ENCODE measurements around the gene NMNAT3. TPM values are rescaled to one million over a fixed set of nuclear protein-coding genes. Genes with fewer than 3 reads are reported as not detected.

Gene NMNAT3
- total RNA-seq, 2 donors from 2014 or later, result 1.2 to 1.6 TPM

DNA sequence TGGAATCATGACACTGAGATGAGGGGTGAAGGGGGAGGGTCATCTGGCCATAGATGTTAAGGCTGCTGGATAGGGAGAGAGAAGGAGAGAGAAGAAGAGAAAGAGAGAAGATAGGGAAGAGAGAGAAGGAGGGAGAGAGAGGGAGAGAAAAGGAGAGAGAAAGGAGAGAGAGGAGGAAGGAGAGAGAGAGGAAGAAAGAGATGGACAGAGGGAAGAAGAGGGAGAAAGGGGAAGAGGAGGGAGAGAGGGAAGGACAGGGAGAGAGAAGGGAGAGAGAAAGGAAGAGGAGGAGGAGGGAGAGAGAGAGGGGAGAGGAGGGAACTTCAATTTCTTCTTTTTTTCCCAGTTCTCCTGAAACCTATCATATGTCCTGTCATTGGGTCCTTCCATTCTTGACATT is 123.1 kb downstream of the NMNAT3 start:
- Histone ChIP-seq H3K36me3 (ENCODE audit: control insufficient read depth, insufficient read depth, low read length) (no peaks in the 10 kb centered on the region), H3K27me3 (ENCODE audit: control insufficient read depth, insufficient read depth, low read length, poor library complexity, severe bottlenecking) (no peaks in the 10 kb centered on the region), H3K4me1 (ENCODE audit: control insufficient read depth, insufficient read depth, low read length) (no peaks in the 10 kb centered on the region), H3K27ac (ENCODE audit: low read depth, low read length) (no peak overlapping the region), H3K9me3 (ENCODE audit: control insufficient read depth, low read length) (no peaks in the 10 kb centered on the region), H3K9ac (ENCODE audit: extremely low read depth, low read length, poor library complexity, severe bottlenecking) (no peak overlapping the region), H3K4me3 (ENCODE audit: low read length) (no peak overlapping the region)
- no peak for TF ChIP-seq CTCF (conservative IDR thresholded peaks at IDR 0.05)
- H3K27ac Mint-ChIP-seq, result no peak overlapping the region
- H3K36me3 Mint-ChIP-seq (ENCODE audit: low read depth), result no peaks in the 10 kb centered on the region
- no peak for DNase-seq
- H3K4me3 Mint-ChIP-seq, result no peak overlapping the region
- H3K27me3 Mint-ChIP-seq (ENCODE audit: insufficient read depth), result peaks cover 3% of the 10 kb centered on the region
- H3K4me1 Mint-ChIP-seq, result peaks cover 3% of the 10 kb centered on the region
- no peaks in the 10 kb centered on the region for H3K9me3 Mint-ChIP-seq

- peaks cover 3% of the 10 kb centered on the region for H3K27me3 Mint-ChIP-seq (ENCODE audit: insufficient read depth)
- no peak overlapping the region for H3K9ac ChIP-seq (ENCODE audit: extremely low read depth, low read length, poor library complexity, severe bottlenecking)
- no peaks in the 10 kb centered on the region for H3K4me1 Mint-ChIP-seq
These were observed 125.0 kb downstream of the NMNAT3 start for GRCh38 chr3:139552632-139553365.

GRCh38 chr3:139548801-139549200 is 129.0 kb downstream of the NMNAT3 start:
- Histone ChIP-seq H3K27ac (ENCODE audit: low read depth, low read length) (no peak overlapping the region), H3K27me3 (ENCODE audit: control insufficient read depth, insufficient read depth, low read length, poor library complexity, severe bottlenecking) (no peaks in the 10 kb centered on the region), H3K4me1 (ENCODE audit: control insufficient read depth, insufficient read depth, low read length) (no peaks in the 10 kb centered on the region), H3K9me3 (ENCODE audit: control insufficient read depth, low read length) (no peaks in the 10 kb centered on the region), H3K4me3 (ENCODE audit: low read length) (no peak overlapping the region), H3K9ac (ENCODE audit: extremely low read depth, low read length, poor library complexity, severe bottlenecking) (no peak overlapping the region), H3K36me3 (ENCODE audit: control insufficient read depth, insufficient read depth, low read length) (no peaks in the 10 kb centered on the region)
- no peak for TF ChIP-seq CTCF (conservative IDR thresholded peaks at IDR 0.05)
- Mint-ChIP-seq H3K36me3 (ENCODE audit: low read depth) (no peaks in the 10 kb centered on the region), H3K4me3 (no peak overlapping the region), H3K9me3 (peaks cover 2% of the 10 kb centered on the region), H3K27ac (no peak overlapping the region), H3K4me1 (no peaks in the 10 kb centered on the region), H3K27me3 (ENCODE audit: insufficient read depth) (no peaks in the 10 kb centered on the region)
- DNase-seq, result no peak
- WGBS, 2 experiments (ENCODE audit: insufficient coverage in 1 of 2, insufficient read length in 1 of 2), result 83 to 90% methylated on average over 5 of the region's 5 CpGs

More at GRCh38 chr3:139552632-139553365, 125.0 kb downstream of the NMNAT3 start:
- no peak overlapping the region for H3K27ac Mint-ChIP-seq
- TF ChIP-seq CTCF (conservative IDR thresholded peaks at IDR 0.05), result no peak
- no peak overlapping the region for H3K4me3 ChIP-seq (ENCODE audit: low read length)
- H3K36me3 Mint-ChIP-seq (ENCODE audit: low read depth), result no peaks in the 10 kb centered on the region
- DNase-seq, result no peak
- no peaks in the 10 kb centered on the region for H3K9me3 ChIP-seq (ENCODE audit: control insufficient read depth, low read length)
- H3K27me3 ChIP-seq (ENCODE audit: control insufficient read depth, insufficient read depth, low read length, poor library complexity, severe bottlenecking), result no peaks in the 10 kb centered on the region
- H3K9me3 Mint-ChIP-seq, result no peaks in the 10 kb centered on the region
- no peaks in the 10 kb centered on the region for H3K36me3 ChIP-seq (ENCODE audit: control insufficient read depth, insufficient read depth, low read length)
- WGBS, 2 experiments (ENCODE audit: insufficient coverage in 1 of 2, insufficient read length in 1 of 2), result 91 to 100% methylated on average over 1 to 4 of the region's 4 CpGs
- no peak overlapping the region for H3K4me3 Mint-ChIP-seq
- no peaks in the 10 kb centered on the region for H3K4me1 ChIP-seq (ENCODE audit: control insufficient read depth, insufficient read depth, low read length)
- no peak overlapping the region for H3K27ac ChIP-seq (ENCODE audit: low read depth, low read length)
